ENCODE measurements around the gene USP2.

Gene USP2

DNA sequence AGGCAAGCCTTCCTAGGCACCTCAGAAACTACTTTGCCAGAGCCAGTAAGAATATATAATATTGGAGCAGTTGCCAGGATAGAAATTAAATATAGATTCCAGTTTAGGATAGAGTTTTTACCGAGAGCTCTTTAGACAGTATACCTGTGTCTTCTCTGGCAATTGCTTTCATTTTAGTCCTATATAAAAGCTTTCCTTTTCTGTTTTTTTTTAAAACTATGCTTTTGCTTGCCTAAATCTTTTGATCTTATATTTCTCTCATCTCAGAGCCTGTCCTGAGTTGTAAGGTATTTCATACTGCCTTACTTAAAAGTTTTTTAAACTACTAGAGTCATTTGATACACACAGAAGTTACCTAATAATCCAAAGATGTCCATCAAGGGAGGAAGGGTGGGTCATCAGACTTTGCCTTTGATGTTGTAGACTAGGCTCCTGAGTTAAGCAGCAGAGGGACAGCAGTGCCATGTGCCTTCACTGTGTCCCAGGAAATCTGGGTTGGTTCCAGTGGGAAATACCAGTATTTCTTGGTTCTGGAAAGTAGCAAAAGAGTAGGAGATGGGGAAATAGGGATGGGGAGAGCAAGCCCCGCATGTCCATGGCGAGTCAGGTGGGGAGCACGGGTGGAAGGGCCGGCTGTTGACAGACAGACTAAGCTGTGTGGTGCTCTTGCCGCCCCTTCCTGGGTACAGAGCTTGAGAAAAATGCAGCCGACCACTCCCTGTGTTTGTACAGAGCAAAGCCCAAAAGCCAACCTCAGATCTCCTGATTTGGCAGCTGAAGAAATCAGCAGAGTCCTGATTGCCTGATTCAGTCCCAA, 75.7 kb downstream of the USP2 start:
- no peak for DNase-seq (ENCODE audit: low spot score)

Measured in iPS-NIHi11 (cell line).